Subcutaneous abdominal adipose tissue (tissue), 5 donors: ENCODE measurements around the gene ZC3H18.

Experiments used
- H3K27ac ChIP-seq: one replicate; pipeline ENCODE4 v1.7.0; 2013; ENCODE audit warnings: low read depth, mild to moderate bottlenecking, inconsistent platforms, low read length, moderate library complexity
- H3K27me3 ChIP-seq, 5 donors: one replicate each; pipeline ENCODE4 v1.7.0; 2013; ENCODE audit warnings: low read length in 5 of 5, inconsistent platforms in 1 of 5; ENCODE audit not compliant: control insufficient read depth in 5 of 5, insufficient read depth in 4 of 5
- H3K36me3 ChIP-seq, 5 donors: one replicate each; pipeline ENCODE4 v1.7.0; 2013; ENCODE audit warnings: low read length in 5 of 5; ENCODE audit not compliant: control insufficient read depth in 5 of 5, insufficient read depth in 5 of 5
- H3K4me1 ChIP-seq, 5 donors: one replicate each; pipeline ENCODE4 v1.7.0; 2013; ENCODE audit warnings: low read length in 5 of 5, mild to moderate bottlenecking in 3 of 5, moderate library complexity in 1 of 5; ENCODE audit not compliant: control insufficient read depth in 5 of 5, insufficient read depth in 5 of 5
- H3K4me3 ChIP-seq, 5 donors: one replicate each; pipeline ENCODE4 v1.7.0; 2013; ENCODE audit warnings: low read length in 5 of 5, low read depth in 1 of 5
- H3K9ac ChIP-seq, 5 donors: one replicate each; pipeline ENCODE4 v1.7.0; 2013; ENCODE audit warnings: low read length in 5 of 5, mild to moderate bottlenecking in 4 of 5, moderate library complexity in 3 of 5
- H3K9me3 ChIP-seq, 5 donors: one replicate each; pipeline ENCODE4 v1.7.0; 2013; ENCODE audit warnings: low read length in 5 of 5; ENCODE audit not compliant: control insufficient read depth in 5 of 5
- donor health status: healthy.
- donor health status: healthy.
- donor health status: healthy.
- donor health status: healthy.
- donor health status: healthy.

Gene ZC3H18

DNA sequence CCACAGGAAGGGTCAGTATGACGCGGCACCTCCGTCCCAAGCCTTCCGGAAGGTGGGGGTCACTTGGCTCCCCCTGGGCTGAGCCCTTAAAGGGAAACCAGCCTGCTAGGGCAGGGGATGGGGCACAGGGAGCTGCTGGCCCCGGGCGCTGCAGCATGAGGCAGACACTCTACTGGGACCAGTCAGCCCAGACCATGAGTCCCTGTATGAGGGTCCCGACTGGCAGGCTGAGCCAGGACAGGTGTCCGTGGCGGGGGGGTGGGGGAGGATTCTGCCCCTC is 43.4 kb upstream of the ZC3H18 start:
- H3K4me3 ChIP-seq: no peak overlapping the region
- H3K9ac ChIP-seq: peak overlapping the region in 2 of 5 donors; percentile 14 to 43
- H3K4me1 ChIP-seq: peaks cover 0 to 47% (median 36%) of the 10 kb centered on the region in 5 donors
- H3K36me3 ChIP-seq: peaks cover 0 to 7% (median 0%) of the 10 kb centered on the region in 5 donors
- H3K9me3 ChIP-seq: no peaks in the 10 kb centered on the region
- H3K27me3 ChIP-seq: peaks cover 7 to 48% (median 38%) of the 10 kb centered on the region in 5 donors
- H3K27ac ChIP-seq: no peak overlapping the region

GRCh38 chr16:88527186-88527936 is 42.8 kb upstream of the ZC3H18 start:
- H3K4me3 ChIP-seq: no peak overlapping the region
- H3K27ac ChIP-seq: no peak overlapping the region
- H3K4me1 ChIP-seq: peaks cover 0 to 47% (median 36%) of the 10 kb centered on the region in 5 donors
- peaks cover 4 to 43% (median 33%) of the 10 kb centered on the region in 5 donors for H3K27me3 ChIP-seq
- no peaks in the 10 kb centered on the region for H3K9me3 ChIP-seq
- peaks cover 0 to 7% (median 0%) of the 10 kb centered on the region in 5 donors for H3K36me3 ChIP-seq
- peak overlapping the region in 2 of 5 donors; percentile 14 to 17 for H3K9ac ChIP-seq

DNA sequence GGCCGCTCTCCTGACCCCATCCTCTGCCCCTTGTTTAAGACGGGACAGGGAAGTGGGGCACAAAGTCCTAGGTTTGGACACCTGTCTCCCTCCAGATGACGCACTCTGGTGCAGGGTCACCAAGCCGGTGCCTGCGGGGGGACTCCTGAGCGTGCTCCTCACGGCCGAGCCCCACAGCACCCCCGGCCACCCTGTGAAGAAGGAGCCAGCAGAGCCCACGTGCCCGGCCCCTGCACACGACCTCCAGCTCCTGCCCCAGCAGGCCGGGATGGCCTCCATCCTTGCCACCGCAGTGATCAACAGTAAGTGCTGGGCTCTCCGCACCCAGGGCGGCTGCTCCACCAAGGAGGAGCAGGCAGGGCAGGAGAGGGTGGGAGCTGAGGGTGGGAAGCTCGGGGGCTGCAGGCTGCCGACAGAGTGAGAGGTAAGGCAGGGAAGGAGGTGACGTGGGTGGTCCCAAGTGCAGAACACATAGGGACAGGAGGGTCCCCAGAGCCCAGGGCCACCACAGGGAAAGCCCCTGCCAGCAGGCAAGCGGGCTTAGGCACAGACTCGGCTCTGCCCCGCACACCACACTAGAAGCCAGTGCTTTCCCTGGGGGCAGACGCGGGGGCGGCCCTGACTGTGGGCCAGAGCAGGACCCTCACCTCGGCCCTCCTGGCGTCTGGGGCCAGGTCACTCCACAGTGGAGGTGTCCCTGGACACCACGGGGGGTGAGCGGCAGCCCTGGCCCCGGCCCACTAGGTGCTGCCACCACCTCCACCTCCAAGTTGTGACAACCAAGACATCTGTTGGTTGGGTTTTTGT is 42.1 kb upstream of the ZC3H18 start:
- H3K9ac ChIP-seq: no peak overlapping the region
- peaks cover 4 to 36% (median 29%) of the 10 kb centered on the region in 5 donors for H3K27me3 ChIP-seq
- H3K27ac ChIP-seq: no peak overlapping the region
- H3K4me3 ChIP-seq: no peak overlapping the region
- no peaks in the 10 kb centered on the region for H3K9me3 ChIP-seq
- H3K36me3 ChIP-seq: peaks cover 0 to 7% (median 0%) of the 10 kb centered on the region in 5 donors
- peaks cover 0 to 53% (median 42%) of the 10 kb centered on the region in 5 donors for H3K4me1 ChIP-seq

GRCh38 chr16:88528902-88529318 is 41.3 kb upstream of the ZC3H18 start:
- Histone ChIP-seq H3K9ac (no peak overlapping the region), H3K27me3 (peaks cover 0 to 31% (median 22%) of the 10 kb centered on the region in 5 donors), H3K4me1 (peaks cover 0 to 54% (median 39%) of the 10 kb centered on the region in 5 donors), H3K36me3 (peaks cover 0 to 7% (median 0%) of the 10 kb centered on the region in 5 donors), H3K9me3 (no peaks in the 10 kb centered on the region), H3K4me3 (no peak overlapping the region), H3K27ac (no peak overlapping the region)

DNA sequence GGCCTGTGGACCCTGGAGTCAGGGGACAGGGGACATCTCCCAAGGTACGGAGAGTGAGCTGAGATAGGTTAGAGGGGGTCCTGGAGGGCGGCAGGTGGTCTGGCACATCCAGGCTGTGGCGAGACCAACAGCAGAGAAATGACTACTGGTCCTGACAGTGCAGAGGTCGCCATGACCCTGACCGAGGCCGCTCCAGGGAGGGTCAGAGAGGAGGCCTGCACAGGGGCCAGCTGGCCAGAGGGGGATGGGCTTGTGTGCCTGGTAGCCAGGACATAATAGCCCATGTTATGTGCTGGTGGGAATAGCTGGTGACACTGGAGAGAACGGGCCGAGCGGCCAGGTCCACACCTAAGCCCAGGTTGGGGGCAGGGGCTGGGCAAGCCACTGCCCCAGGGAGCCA is 40.6 kb upstream of the ZC3H18 start:
- Histone ChIP-seq H3K9ac (no peak overlapping the region), H3K36me3 (peaks cover 0 to 7% (median 0%) of the 10 kb centered on the region in 5 donors), H3K4me3 (no peak overlapping the region), H3K4me1 (peaks cover 0 to 47% (median 34%) of the 10 kb centered on the region in 5 donors), H3K27me3 (peaks cover 0 to 24% (median 15%) of the 10 kb centered on the region in 5 donors), H3K9me3 (no peaks in the 10 kb centered on the region), H3K27ac (no peak overlapping the region)

DNA sequence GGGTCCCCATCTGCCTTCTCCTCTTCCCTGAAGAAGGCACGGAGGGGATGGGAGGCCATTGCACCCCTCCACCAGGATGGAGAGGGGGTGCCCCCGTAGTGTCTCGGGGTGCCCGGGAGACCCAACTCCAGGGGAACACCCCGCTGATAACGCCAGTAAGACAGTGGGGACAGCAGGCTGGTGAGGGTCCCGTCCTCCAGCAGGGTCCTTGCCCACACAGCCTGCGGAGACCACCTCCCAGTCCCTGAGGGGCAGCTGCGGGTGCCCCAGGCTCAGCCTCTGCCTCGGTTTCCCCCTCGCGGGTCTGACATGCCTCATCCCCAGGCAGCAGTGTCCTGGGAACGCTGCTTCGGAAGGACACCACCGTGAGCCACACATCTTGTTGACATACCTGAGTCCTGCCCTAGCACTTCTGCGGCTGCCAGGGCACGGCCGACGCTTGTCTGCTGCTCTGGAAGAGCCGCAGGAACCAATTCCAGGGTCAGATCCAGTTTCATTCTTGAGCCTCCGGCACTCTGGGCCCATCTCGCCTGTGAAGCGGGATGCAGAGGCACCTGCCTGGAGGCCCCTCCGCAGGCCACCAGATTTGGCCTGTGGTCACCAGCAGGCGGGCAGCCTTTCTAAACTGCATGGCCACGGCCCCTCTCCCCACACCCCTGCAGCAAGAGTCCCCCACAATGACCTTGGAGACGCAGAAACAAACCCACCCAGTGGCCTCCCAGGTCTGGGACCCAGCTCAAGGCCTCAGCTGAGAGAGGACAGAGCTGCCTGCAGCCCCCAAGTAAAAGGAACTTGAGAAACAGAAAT is 39.9 kb upstream of the ZC3H18 start:
- Histone ChIP-seq H3K4me1 (peaks cover 2 to 47% (median 34%) of the 10 kb centered on the region in 5 donors), H3K9ac (no peak overlapping the region), H3K27ac (no peak overlapping the region), H3K36me3 (peaks cover 0 to 7% (median 0%) of the 10 kb centered on the region in 5 donors), H3K9me3 (no peaks in the 10 kb centered on the region), H3K4me3 (no peak overlapping the region), H3K27me3 (peaks cover 0 to 18% (median 12%) of the 10 kb centered on the region in 5 donors)

GRCh38 chr16:88530858-88531203 is 39.4 kb upstream of the ZC3H18 start:
- peaks cover 0 to 13% (median 10%) of the 10 kb centered on the region in 5 donors for H3K27me3 ChIP-seq
- peaks cover 2 to 45% (median 32%) of the 10 kb centered on the region in 5 donors for H3K4me1 ChIP-seq
- H3K4me3 ChIP-seq: no peak overlapping the region
- H3K9ac ChIP-seq: no peak overlapping the region
- H3K9me3 ChIP-seq: no peaks in the 10 kb centered on the region
- H3K27ac ChIP-seq: no peak overlapping the region
- H3K36me3 ChIP-seq: peaks cover 0 to 7% (median 0%) of the 10 kb centered on the region in 5 donors

GRCh38 chr16:88531346-88531745 is 38.9 kb upstream of the ZC3H18 start:
- H3K36me3 ChIP-seq: peaks cover 0 to 7% (median 0%) of the 10 kb centered on the region in 5 donors

DNA sequence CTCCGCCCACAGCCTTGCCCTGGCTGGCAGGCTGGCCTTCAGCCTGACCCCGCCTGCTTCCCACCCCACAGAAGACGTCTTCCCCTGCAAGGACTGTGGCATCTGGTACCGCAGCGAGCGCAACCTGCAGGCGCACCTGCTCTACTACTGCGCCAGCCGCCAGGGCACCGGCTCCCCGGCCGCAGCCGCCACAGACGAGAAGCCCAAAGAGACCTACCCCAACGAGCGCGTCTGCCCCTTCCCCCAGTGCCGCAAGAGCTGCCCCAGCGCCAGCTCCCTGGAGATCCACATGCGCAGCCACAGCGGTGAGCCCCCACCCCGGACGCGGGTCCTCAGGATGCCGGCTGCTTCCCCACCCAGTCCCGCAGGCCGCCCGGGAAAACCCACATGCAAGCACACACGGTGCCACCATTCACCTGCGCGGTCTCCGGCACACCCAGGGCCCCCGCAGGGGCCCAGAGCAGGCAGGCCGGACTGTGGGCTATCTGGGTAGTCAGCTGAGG is 38.2 kb upstream of the ZC3H18 start:
- no peak overlapping the region for H3K4me3 ChIP-seq
- no peak overlapping the region for H3K9ac ChIP-seq
- H3K4me1 ChIP-seq: peaks cover 2 to 34% (median 25%) of the 10 kb centered on the region in 5 donors
- no peak overlapping the region for H3K27ac ChIP-seq
- H3K27me3 ChIP-seq: peaks cover 0 to 6% (median 5%) of the 10 kb centered on the region in 5 donors
- peaks cover 0 to 7% (median 0%) of the 10 kb centered on the region in 5 donors for H3K36me3 ChIP-seq
- H3K9me3 ChIP-seq: no peaks in the 10 kb centered on the region

More at GRCh38 chr16:88531346-88531745, 38.9 kb upstream of the ZC3H18 start:
- Histone ChIP-seq H3K27ac (no peak overlapping the region), H3K9ac (no peak overlapping the region), H3K4me1 (peaks cover 2 to 40% (median 26%) of the 10 kb centered on the region in 5 donors), H3K9me3 (no peaks in the 10 kb centered on the region), H3K27me3 (peaks cover 0 to 8% (median 6%) of the 10 kb centered on the region in 5 donors), H3K4me3 (no peak overlapping the region)
